Inflammatory macrophage treated with lipopolysaccharide for 1 hour (primary cell): ENCODE data around the gene CHMP3.
"Not testable (repeated sequence)": the region's sequence is repeated elsewhere in the genome, so short reads cannot be mapped to it uniquely, and the experiment has no call there.

Experiments used
- DNase-seq, 2 donors: peaks; one replicate each; pipeline ENCODE4 v3.0.0-alpha.2; 2020 to 2022

CHMP3 gene

GRCh38 chr2:86562922-86563649, at the start of gene CHMP3:
CHMP3 (minus strand) TSS chr2:86563443; CDS start chr2:86563348, 95 bp downstream.
- DNase-seq: peak; percentile 99

GRCh38 chr2:86610871-86611270, 47.6 kb upstream of the CHMP3 start:
- DNase-seq: no peak

GRCh38 chr2:86608832-86609410, 45.7 kb upstream of the CHMP3 start:
- peak in 1 of 2 donors; percentile 28 for DNase-seq

- no peak for DNase-seq
Measured at GRCh38 chr2:86603905-86604304, 40.7 kb upstream of the CHMP3 start.

- DNase-seq: no peak
Measured at GRCh38 chr2:86598966-86599365, 35.7 kb upstream of the CHMP3 start.

GRCh38 chr2:86596118-86596517, 32.9 kb upstream of the CHMP3 start:
- no peak for DNase-seq

GRCh38 chr2:86593266-86593665, 30.0 kb upstream of the CHMP3 start:
- no peak for DNase-seq

GRCh38 chr2:86592547-86593230, 29.4 kb upstream of the CHMP3 start:
- no peak for DNase-seq

GRCh38 chr2:86589701-86590100, 26.5 kb upstream of the CHMP3 start:
- DNase-seq: not testable (repeated sequence)

GRCh38 chr2:86584151-86584913, 21.1 kb upstream of the CHMP3 start:
- peak; percentile 38 to 41 for DNase-seq

GRCh38 chr2:86580560-86580959, 17.3 kb upstream of the CHMP3 start:
- DNase-seq: no peak

- peak; percentile 47 to 62 for DNase-seq
Measured at GRCh38 chr2:86577817-86578456, 14.7 kb upstream of the CHMP3 start.

- peak; percentile 29 to 71 for DNase-seq
Measured at GRCh38 chr2:86570059-86570458, 6.8 kb upstream of the CHMP3 start.

- DNase-seq: no peak
Measured at GRCh38 chr2:86566821-86567190, 3.6 kb upstream of the CHMP3 start.

GRCh38 chr2:86566158-86566820, 3.0 kb upstream of the CHMP3 start:
- peak in 1 of 2 donors; percentile 10 for DNase-seq

GRCh38 chr2:86563650-86564061, 413 bp upstream of the CHMP3 start:
- DNase-seq: no peak

- DNase-seq: peak in 1 of 2 donors; percentile 58
Measured at GRCh38 chr2:86562485-86562921, 740 bp downstream of the CHMP3 start.

- DNase-seq: peak; percentile 34 to 49
Measured at GRCh38 chr2:86557836-86558235, 5.4 kb downstream of the CHMP3 start.

GRCh38 chr2:86556508-86556907, 6.7 kb downstream of the CHMP3 start:
- DNase-seq: no peak

- no peak for DNase-seq
Measured at GRCh38 chr2:86552889-86553288, 10.4 kb downstream of the CHMP3 start.

GRCh38 chr2:86549963-86550725, 13.1 kb downstream of the CHMP3 start:
- not testable (repeated sequence) for DNase-seq
